HepG2 (cell line): Measurements from ENCODE around the gene OBSL1. TPM values are rescaled to one million over a fixed set of nuclear protein-coding genes. Genes with fewer than 3 reads are reported as not detected.

Source experiments
- HINFP ChIP-seq: sonication (generic); formaldehyde crosslinking; IDR thresholded peaks from 2 replicates; pipeline ENCODE4 v1.4.0; 2020; ENCODE audit warnings: low read depth, mild to moderate bottlenecking, missing genetic modification reagents
- RARA ChIP-seq: IDR thresholded peaks from 2 replicates; pipeline ENCODE4 v1.6.1; 2016; ENCODE audit warnings: missing genetic modification reagents, missing compliant biosample characterization
- RERE ChIP-seq: IDR thresholded peaks from 2 replicates; pipeline ENCODE4 v1.6.1; 2016; ENCODE audit warnings: low read depth, missing genetic modification reagents, missing compliant biosample characterization
- SETDB1 ChIP-seq: sonication (generic); formaldehyde crosslinking; IDR thresholded peaks from 2 replicates; pipeline ENCODE4 v1.5.1; 2020; ENCODE audit warnings: missing genetic modification reagents, mild to moderate bottlenecking, borderline replicate concordance
- SOX5 ChIP-seq: IDR thresholded peaks from 2 replicates; pipeline ENCODE4 v1.6.1; 2016; ENCODE audit warnings: borderline replicate concordance
- SP4 ChIP-seq: sonication (generic); formaldehyde crosslinking; IDR thresholded peaks from 2 replicates; pipeline ENCODE4 v1.8.1; 2023; ENCODE audit warnings: mild to moderate bottlenecking, missing genetic modification reagents
- SRY ChIP-seq: sonication (generic); formaldehyde crosslinking; IDR thresholded peaks from 2 replicates; pipeline ENCODE4 v1.8.0; 2022; ENCODE audit warnings: mild to moderate bottlenecking, missing genetic modification reagents
- ZBED4 ChIP-seq: sonication (generic); formaldehyde crosslinking; IDR thresholded peaks from 2 replicates; pipeline ENCODE4 v1.4.0; 2020; ENCODE audit warnings: missing genetic modification reagents, borderline replicate concordance
- ZKSCAN1 ChIP-seq: fragments of 150-350 bp; IDR thresholded peaks from 2 replicates; pipeline ENCODE4 v1.6.1; 2014; ENCODE audit warnings: low read length
- ZMAT3 ChIP-seq: sonication (generic); formaldehyde crosslinking; conservative IDR thresholded peaks from 2 replicates; pipeline ENCODE4 v1.7.0; 2021; ENCODE audit warnings: missing genetic modification reagents
- ZNF224 ChIP-seq: sonication (generic); formaldehyde crosslinking; IDR thresholded peaks from 2 replicates; pipeline ENCODE4 v1.5.0; 2020; ENCODE audit warnings: mild to moderate bottlenecking, missing genetic modification reagents
- ZNF512B ChIP-seq: sonication (generic); formaldehyde crosslinking; IDR thresholded peaks from 2 replicates; pipeline ENCODE4 v1.5.1; 2020; ENCODE audit warnings: missing genetic modification reagents, mild to moderate bottlenecking, borderline replicate concordance
- ZNF552 ChIP-seq: sonication (generic); formaldehyde crosslinking; IDR thresholded peaks from 2 replicates; pipeline ENCODE4 v1.9.0; 2022; ENCODE audit warnings: missing genetic modification reagents, mild to moderate bottlenecking, borderline replicate concordance
- ZNF615 ChIP-seq: sonication (generic); formaldehyde crosslinking; IDR thresholded peaks from 2 replicates; pipeline ENCODE4 v1.5.0; 2020; ENCODE audit warnings: mild to moderate bottlenecking, missing genetic modification reagents, borderline replicate concordance
- ZNF891 ChIP-seq: sonication (generic); formaldehyde crosslinking; IDR thresholded peaks from 2 replicates; pipeline ENCODE4 v1.5.0; 2020; ENCODE audit warnings: mild to moderate bottlenecking, missing genetic modification reagents
- polyA plus RNA-seq, 8 experiments: library from polyadenylated mRNA; depleted of rRNA in 3 of 8; stranded (reverse) in 7 of 8; unstranded in 1 of 8; fragments of >200 nt; fragmentation: Illumina TruSeq in 4 of 8; extraction: Trizol in 4 of 8; gene quantifications; 2 replicates each; pipeline versions ENCODE4 v1.2.1 to v1.2.3, GENCODE V29; 2011 to 2016; ENCODE audit warnings: low read depth in 4 of 8, missing spikeins in 1 of 8, mixed read lengths in 1 of 8; ENCODE audit not compliant: insufficient read depth in 1 of 8
- total RNA-seq, 5 experiments: library from RNA; depleted of rRNA; stranded (reverse); fragments of >200 nt; fragmentation: Illumina TruSeq; extraction: Trizol; gene quantifications; 2 replicates each; pipeline ENCODE4 v1.2.3, GENCODE V29; 2016; ENCODE audit warnings: low read depth in 1 of 5

OBSL1 gene
- total and polyA plus RNA-seq, 2 of the 13 experiments (the other 11 are each of a cell fraction or from before 2014, with no cell fraction given) = 86.7 to 218 TPM

GRCh38 chr2:219541611-219542180 is 29.6 kb downstream of the OBSL1 start (continued):
- TF ChIP-seq RERE (no peak; the same call in 1 of the 2 replicates), SOX5 (CRISPR knock-in tag) (peak; percentile 31; the same call in 1 of the 2 replicates), ZBED4 (CRISPR knock-in tag) (peak; percentile 85; the same call in 1 of the 2 replicates), ZNF615 (CRISPR knock-in tag) (no peak), SP4 (CRISPR knock-in tag) (no peak; the same call in 1 of the 2 replicates), ZNF552 (0 out of 2 replicates have a peak, but pooled peaks have one; percentile 71), ZNF512B (0 out of 2 replicates have a peak, but pooled peaks have one; percentile 22), SRY (CRISPR knock-in tag) (peak; percentile 82; the same call in 1 of the 2 replicates), HINFP (CRISPR knock-in tag) (peak; percentile 81), ZKSCAN1 (no peak), RARA (CRISPR knock-in tag) (no peak), ZNF224 (CRISPR knock-in tag) (peak; percentile 86; the same call in 1 of the 2 replicates), ZMAT3 (CRISPR knock-in tag) (peak; percentile 75; the same call in 1 of the 2 replicates), ZNF891 (peak; percentile 92), SETDB1 (CRISPR knock-in tag) (no peak)
